Dedifferentiated amniotic fluid mesenchymal stem cell (primary cell): Measurements from ENCODE around the gene MYMX.
"Not testable (repeated sequence)": the region's sequence is repeated elsewhere in the genome, so short reads cannot be mapped to it uniquely, and the experiment has no call there.

ENCODE experiments used
- DNase-seq: peaks from one replicate; pipeline ENCODE4 v3.0.0-alpha.2; 2016; ENCODE audit errors: extremely low spot score

Gene MYMX

GRCh38 chr6:44216677-44217331, at the start of gene MYMX:
Gene MYMX (plus strand): TSS chr6:44216926. CDS start chr6:44217472, 546 bp downstream.
- no peak for DNase-seq

GRCh38 chr6:44167567-44167966, 49.2 kb upstream of the MYMX start:
- DNase-seq: no peak

GRCh38 chr6:44169154-44169553, 47.6 kb upstream of the MYMX start:
- DNase-seq: no peak

- no peak for DNase-seq
Measured at GRCh38 chr6:44169886-44170570, 46.7 kb upstream of the MYMX start.

- no peak for DNase-seq
Measured at GRCh38 chr6:44171899-44172546, 44.7 kb upstream of the MYMX start.

- peak; percentile 78 for DNase-seq
Measured at GRCh38 chr6:44172731-44173500, 43.8 kb upstream of the MYMX start.

GRCh38 chr6:44176130-44176761, 40.5 kb upstream of the MYMX start:
- DNase-seq: no peak

- no peak for DNase-seq
Measured at GRCh38 chr6:44176762-44177509, 39.8 kb upstream of the MYMX start.

- no peak for DNase-seq
Measured at GRCh38 chr6:44177691-44178423, 38.9 kb upstream of the MYMX start.

- DNase-seq: no peak
Measured at GRCh38 chr6:44178424-44179071, 38.2 kb upstream of the MYMX start.

- no peak for DNase-seq
Measured at GRCh38 chr6:44179072-44179536, 37.6 kb upstream of the MYMX start.

- no peak for DNase-seq
Measured at GRCh38 chr6:44179648-44180047, 37.1 kb upstream of the MYMX start.

GRCh38 chr6:44180406-44180805, 36.3 kb upstream of the MYMX start:
- no peak for DNase-seq

GRCh38 chr6:44180886-44181285, 35.8 kb upstream of the MYMX start:
- DNase-seq: no peak

GRCh38 chr6:44181784-44182183, 34.9 kb upstream of the MYMX start:
- not testable (repeated sequence) for DNase-seq

- no peak for DNase-seq
Measured at GRCh38 chr6:44182911-44183390, 33.8 kb upstream of the MYMX start.

GRCh38 chr6:44183783-44184182, 32.9 kb upstream of the MYMX start:
- no peak for DNase-seq

GRCh38 chr6:44185356-44185755, 31.4 kb upstream of the MYMX start:
- DNase-seq: not testable (repeated sequence)

GRCh38 chr6:44185953-44186634, 30.6 kb upstream of the MYMX start:
- DNase-seq: no peak
